Stomach (tissue), 9 donors: ENCODE results near the gene DLX2. TPM values are rescaled to one million over a fixed set of nuclear protein-coding genes. Genes with fewer than 3 reads are reported as not detected.

ENCODE experiments used
- DNase-seq, 2 donors: peaks; one replicate each; pipeline versions ENCODE4 v3.0.0 to v3.0.0-alpha.2; 2013 to 2019
- H3K27ac ChIP-seq, 5 donors: fragments of 200-600 bp in 4 of 5; sonication (generic) in 4 of 5; one replicate each; pipeline ENCODE4 v1.5.1; 2013 to 2019; ENCODE audit warnings: mild to moderate bottlenecking in 1 of 5, moderate library complexity in 1 of 5
- H3K27me3 ChIP-seq, 3 donors: fragments of 200-600 bp; sonication (generic); one replicate each; pipeline ENCODE4 v1.5.1; 2017 to 2019; ENCODE audit warnings: mixed run types in 1 of 3
- H3K36me3 ChIP-seq, 4 donors: fragments of 200-600 bp; sonication (generic); 1 replicate in 3 of 4; 2 replicates in 1 of 4; pipeline ENCODE4 v1.5.1; 2016 to 2019
- H3K4me1 ChIP-seq, 4 donors: fragments of 200-600 bp; sonication (generic); one replicate each; pipeline ENCODE4 v1.5.1; 2016 to 2019
- H3K4me3 ChIP-seq, 4 donors: fragments of 200-600 bp; sonication (generic) in 3 of 4; one replicate each; pipeline ENCODE4 v1.5.1; 2016 to 2019; ENCODE audit warnings: mild to moderate bottlenecking in 1 of 4
- H3K9me3 ChIP-seq, 4 donors: fragments of 200-600 bp; sonication (generic); one replicate each; pipeline ENCODE4 v1.5.1; 2016 to 2019
- EP300 ChIP-seq: sonication (generic); formaldehyde crosslinking; IDR thresholded peaks from one replicate; pipeline ENCODE4 v1.6.1; 2017; ENCODE audit warnings: antibody characterized with exemption
- POLR2A ChIP-seq, 4 donors: fragments of 450-650 bp; IDR thresholded peaks; one replicate each; pipeline ENCODE4 v1.6.1; 2016; ENCODE audit warnings: antibody characterized with exemption in 4 of 4, control low read depth in 2 of 4, mild to moderate bottlenecking in 1 of 4, moderate library complexity in 1 of 4
- POLR2AphosphoS5 ChIP-seq, 3 donors: sonication (generic); formaldehyde crosslinking; IDR thresholded peaks; one replicate each; pipeline ENCODE4 v1.6.1; 2016; ENCODE audit warnings: antibody characterized with exemption in 3 of 3
- WGBS, 5 donors: extraction: QIAGEN DNeasy Blood & Tissue Kit in 3 of 5; methylation state at CpG; one replicate each; pipeline versions ENCODE4 v1.1.5 to v1.1.7; 2013 to 2018; 5-methylcytosine and 5-hydroxymethylcytosine counted together
- intact Hi-C: fragments of 100-400 bp; cut with DNase I; formaldehyde crosslinking; loops from one replicate; pipeline ENCODE4 v1.15.1; 2023; ENCODE audit warnings: low total_unique reads
- polyA plus RNA-seq, 3 donors: library from polyadenylated mRNA; stranded (reverse); fragments of 200-250 nt; gene quantifications; one replicate each; pipeline ENCODE4 v1.2.3, GENCODE V29; 2013
- total RNA-seq, 5 donors: library from RNA; depleted of rRNA; stranded (reverse); fragments of >200 nt; gene quantifications; one replicate each; pipeline versions ENCODE4 v1.1.0 to v1.2.3, GENCODE V29; 2014 to 2016
- TF ChIP-seq, protein P1 (sequence below), 7 experiments: fragments of 450-650 bp in 4 of 7; fragments of 200-600 bp in 3 of 7; sonication (generic) in 3 of 7; IDR thresholded peaks; one replicate each; pipeline ENCODE4 v1.5.1; 2016 to 2019; ENCODE audit warnings: antibody characterized with exemption in 7 of 7, control low read depth in 2 of 7, mild to moderate bottlenecking in 1 of 7
- donor health status: healthy with polysubstance abuse.
- donor health status: Bipolar disorder and iron deficiency.
- donor health status: healthy.

The DLX2 gene
- total and polyA plus RNA-seq, 8 donors, result 0.03 TPM; not detected in 7

- Histone ChIP-seq H3K4me1 (peaks cover 36 to 79% (median 62%) of the 10 kb centered on the region in 4 donors), H3K36me3 (no peaks in the 10 kb centered on the region), H3K9me3 (peaks cover 0 to 21% (median 6%) of the 10 kb centered on the region in 4 donors), H3K27ac (no peak overlapping the region), H3K27me3 (peaks cover 83 to 100% (median 96%) of the 10 kb centered on the region in 3 donors), H3K4me3 (peak overlapping the region; percentile 31 to 61 (median 43))
- intact Hi-C loops, result no loop called here
- DNase-seq, result no peak
- TF ChIP-seq EP300 (no peak), POLR2A (IDR thresholded peaks at IDR 0.05) (no peak), POLR2AphosphoS5 (IDR thresholded peaks at IDR 0.05) (no peak)
- TF ChIP-seq, protein P1, sequence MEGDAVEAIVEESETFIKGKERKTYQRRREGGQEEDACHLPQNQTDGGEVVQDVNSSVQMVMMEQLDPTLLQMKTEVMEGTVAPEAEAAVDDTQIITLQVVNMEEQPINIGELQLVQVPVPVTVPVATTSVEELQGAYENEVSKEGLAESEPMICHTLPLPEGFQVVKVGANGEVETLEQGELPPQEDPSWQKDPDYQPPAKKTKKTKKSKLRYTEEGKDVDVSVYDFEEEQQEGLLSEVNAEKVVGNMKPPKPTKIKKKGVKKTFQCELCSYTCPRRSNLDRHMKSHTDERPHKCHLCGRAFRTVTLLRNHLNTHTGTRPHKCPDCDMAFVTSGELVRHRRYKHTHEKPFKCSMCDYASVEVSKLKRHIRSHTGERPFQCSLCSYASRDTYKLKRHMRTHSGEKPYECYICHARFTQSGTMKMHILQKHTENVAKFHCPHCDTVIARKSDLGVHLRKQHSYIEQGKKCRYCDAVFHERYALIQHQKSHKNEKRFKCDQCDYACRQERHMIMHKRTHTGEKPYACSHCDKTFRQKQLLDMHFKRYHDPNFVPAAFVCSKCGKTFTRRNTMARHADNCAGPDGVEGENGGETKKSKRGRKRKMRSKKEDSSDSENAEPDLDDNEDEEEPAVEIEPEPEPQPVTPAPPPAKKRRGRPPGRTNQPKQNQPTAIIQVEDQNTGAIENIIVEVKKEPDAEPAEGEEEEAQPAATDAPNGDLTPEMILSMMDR (IDR thresholded peaks at IDR 0.05), result no peak
- WGBS, 5 donors, result 4 to 10% (median 5%) methylated on average over 14 to 17 of the region's 17 CpGs
These were observed 18.4 kb downstream of the DLX2 start for GRCh38 chr2:172084395-172084644.

GRCh38 chr2:172083628-172084394, 18.9 kb downstream of the DLX2 start:
- H3K27me3 ChIP-seq, result peaks cover 78 to 100% (median 91%) of the 10 kb centered on the region in 3 donors
- no peaks in the 10 kb centered on the region for H3K36me3 ChIP-seq
- H3K9me3 ChIP-seq, result peaks cover 0 to 21% (median 6%) of the 10 kb centered on the region in 4 donors
- TF ChIP-seq POLR2A (IDR thresholded peaks at IDR 0.05), result no peak
- no peak for TF ChIP-seq POLR2AphosphoS5 (IDR thresholded peaks at IDR 0.05)
- TF ChIP-seq EP300, result no peak
- DNase-seq, result peak in 1 of 2 donors; percentile 19
- H3K27ac ChIP-seq, result no peak overlapping the region
- H3K4me1 ChIP-seq, result peaks cover 36 to 78% (median 59%) of the 10 kb centered on the region in 4 donors
- intact Hi-C loops, result no loop called here
- peak overlapping the region in 2 of 4 donors; percentile 53 to 61 for H3K4me3 ChIP-seq
- WGBS, 5 donors, result 10 to 17% (median 15%) methylated on average over 23 of the region's 23 CpGs

- H3K27me3 ChIP-seq, result peaks cover 71 to 100% (median 84%) of the 10 kb centered on the region in 3 donors
- TF ChIP-seq, protein P1 (IDR thresholded peaks at IDR 0.05), result no peak
- TF ChIP-seq POLR2AphosphoS5 (IDR thresholded peaks at IDR 0.05) (no peak), EP300 (no peak)
These were observed 19.6 kb downstream of the DLX2 start for GRCh38 chr2:172082944-172083627.

GRCh38 chr2:172082105-172082943, 20.4 kb downstream of the DLX2 start:
- no peak overlapping the region for H3K4me3 ChIP-seq
- H3K4me1 ChIP-seq, result peaks cover 36 to 63% (median 50%) of the 10 kb centered on the region in 4 donors
- H3K27me3 ChIP-seq, result peaks cover 64 to 97% (median 76%) of the 10 kb centered on the region in 3 donors
- intact Hi-C loops, result no loop called here
- WGBS, 5 donors, result 9 to 16% (median 9%) methylated on average over 12 to 14 of the region's 14 CpGs
- TF ChIP-seq POLR2A (IDR thresholded peaks at IDR 0.05) (no peak), EP300 (no peak), POLR2AphosphoS5 (IDR thresholded peaks at IDR 0.05) (no peak)
- TF ChIP-seq, protein P1 (IDR thresholded peaks at IDR 0.05), result no peak
- no peaks in the 10 kb centered on the region for H3K36me3 ChIP-seq
- H3K27ac ChIP-seq, result no peak overlapping the region
- peaks cover 0 to 14% (median 6%) of the 10 kb centered on the region in 4 donors for H3K9me3 ChIP-seq
- peak in 1 of 2 donors; percentile 28 for DNase-seq

More at GRCh38 chr2:172082944-172083627, 19.6 kb downstream of the DLX2 start:
- no peaks in the 10 kb centered on the region for H3K36me3 ChIP-seq
- no peak overlapping the region for H3K4me3 ChIP-seq
- H3K9me3 ChIP-seq, result peaks cover 0 to 15% (median 6%) of the 10 kb centered on the region in 4 donors
- 9 to 18% (median 12%) methylated on average over 38 to 42 of the region's 42 CpGs for WGBS, 5 donors
- DNase-seq, result peak in 1 of 2 donors; percentile 28
- intact Hi-C loops, result no loop called here
- no peak overlapping the region for H3K27ac ChIP-seq
- peaks cover 36 to 70% (median 52%) of the 10 kb centered on the region in 4 donors for H3K4me1 ChIP-seq
